SU-DHL-6 (cell line): ENCODE results near the gene TUBB6.

Experiments
- EZH2phosphoT487 ChIP-seq: fragments of 200-600 bp; sonication (generic), shearing (Covaris generic); conservative IDR thresholded peaks from 2 replicates; pipeline ENCODE4 v1.6.1; 2018; ENCODE audit warnings: mild to moderate bottlenecking, antibody characterized with exemption, low read length, moderate library complexity, mixed read lengths
- TF ChIP-seq, protein P1 (sequence below): fragments of 200-600 bp; sonication (generic); IDR thresholded peaks from one replicate; pipeline ENCODE4 v1.5.1; 2017; ENCODE audit warnings: antibody characterized with exemption, mild to moderate bottlenecking, low read length, moderate library complexity; ENCODE audit not compliant: insufficient read depth, poor library complexity, severe bottlenecking

DNA sequence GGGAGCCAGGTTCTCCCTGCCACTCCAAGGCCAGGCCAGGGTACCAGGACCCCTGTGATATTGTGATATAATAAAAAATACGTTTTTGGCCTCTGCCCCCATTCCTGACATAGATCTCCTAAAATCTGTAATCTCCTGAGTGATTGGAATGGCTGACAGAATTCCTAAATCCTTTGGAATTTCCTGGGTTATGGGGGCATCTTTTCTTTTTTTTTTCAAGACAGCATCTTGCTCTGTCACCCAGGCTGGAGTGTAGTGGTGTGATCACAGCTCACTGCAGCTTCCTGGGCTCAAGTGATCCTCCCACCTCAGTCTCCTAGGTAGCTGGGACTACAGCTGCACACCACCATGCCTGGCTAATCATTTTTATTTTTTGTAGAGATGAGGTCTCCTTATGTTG lies 26.2 kb upstream of the TUBB6 start:
- TF ChIP-seq, protein P1, sequence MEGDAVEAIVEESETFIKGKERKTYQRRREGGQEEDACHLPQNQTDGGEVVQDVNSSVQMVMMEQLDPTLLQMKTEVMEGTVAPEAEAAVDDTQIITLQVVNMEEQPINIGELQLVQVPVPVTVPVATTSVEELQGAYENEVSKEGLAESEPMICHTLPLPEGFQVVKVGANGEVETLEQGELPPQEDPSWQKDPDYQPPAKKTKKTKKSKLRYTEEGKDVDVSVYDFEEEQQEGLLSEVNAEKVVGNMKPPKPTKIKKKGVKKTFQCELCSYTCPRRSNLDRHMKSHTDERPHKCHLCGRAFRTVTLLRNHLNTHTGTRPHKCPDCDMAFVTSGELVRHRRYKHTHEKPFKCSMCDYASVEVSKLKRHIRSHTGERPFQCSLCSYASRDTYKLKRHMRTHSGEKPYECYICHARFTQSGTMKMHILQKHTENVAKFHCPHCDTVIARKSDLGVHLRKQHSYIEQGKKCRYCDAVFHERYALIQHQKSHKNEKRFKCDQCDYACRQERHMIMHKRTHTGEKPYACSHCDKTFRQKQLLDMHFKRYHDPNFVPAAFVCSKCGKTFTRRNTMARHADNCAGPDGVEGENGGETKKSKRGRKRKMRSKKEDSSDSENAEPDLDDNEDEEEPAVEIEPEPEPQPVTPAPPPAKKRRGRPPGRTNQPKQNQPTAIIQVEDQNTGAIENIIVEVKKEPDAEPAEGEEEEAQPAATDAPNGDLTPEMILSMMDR, result no peak
- no peak for TF ChIP-seq EZH2phosphoT487
